Mesendoderm (in vitro differentiated cells): ENCODE measurements around the gene SECISBP2.

Experiments used
- DNase-seq: peaks from one replicate; pipeline ENCODE4 v3.0.0; 2013
- H2AK5ac ChIP-seq: 2 replicates; pipeline ENCODE4 v1.6.1; 2013; ENCODE audit warnings: low read length, inconsistent platforms
- H2BK120ac ChIP-seq: 2 replicates; pipeline ENCODE4 v1.6.1; 2013; ENCODE audit warnings: low read depth, mild to moderate bottlenecking, low read length, moderate library complexity, mixed read lengths
- H2BK15ac ChIP-seq: replicated peaks from 2 replicates; pipeline ENCODE4 v1.6.1; 2013; ENCODE audit warnings: low read depth, mild to moderate bottlenecking, moderate library complexity
- H2BK5ac ChIP-seq: 2 replicates; pipeline ENCODE4 v1.6.1; 2013; ENCODE audit warnings: low read length, inconsistent platforms
- H3K18ac ChIP-seq: 2 replicates; pipeline ENCODE4 v1.6.1; 2013; ENCODE audit warnings: mild to moderate bottlenecking, low read length, mixed read lengths
- H3K23ac ChIP-seq: one replicate; pipeline ENCODE4 v1.6.1; 2013; ENCODE audit warnings: low read length
- H3K27ac ChIP-seq: 2 replicates; pipeline ENCODE4 v1.5.1; 2013; ENCODE audit warnings: low read depth, mild to moderate bottlenecking, inconsistent platforms, low read length, moderate library complexity
- H3K27me3 ChIP-seq: 2 replicates; pipeline ENCODE4 v1.6.1; 2013; ENCODE audit warnings: low read length, control low read depth, mild to moderate bottlenecking, inconsistent platforms; ENCODE audit not compliant: insufficient read depth, poor library complexity
- H3K36me3 ChIP-seq: 2 replicates; pipeline ENCODE4 v1.6.1; 2013; ENCODE audit warnings: low read length, inconsistent platforms; ENCODE audit not compliant: control insufficient read depth, insufficient read depth
- H3K4ac ChIP-seq: one replicate; pipeline ENCODE4 v1.6.1; 2013; ENCODE audit warnings: low read depth, mild to moderate bottlenecking, low read length, moderate library complexity
- H3K4me1 ChIP-seq: 2 replicates; pipeline ENCODE4 v1.6.1; 2013; ENCODE audit warnings: low read depth, low read length, inconsistent platforms; ENCODE audit not compliant: control insufficient read depth
- H3K4me2 ChIP-seq: 2 replicates; pipeline ENCODE4 v1.6.1; 2013; ENCODE audit warnings: low read length
- H3K4me3 ChIP-seq: 2 replicates; pipeline ENCODE4 v1.5.1; 2013; ENCODE audit warnings: mild to moderate bottlenecking, low read length
- H3K56ac ChIP-seq: one replicate; pipeline ENCODE4 v1.6.1; 2013; ENCODE audit warnings: low read length
- H3K79me1 ChIP-seq: 2 replicates; pipeline ENCODE4 v1.6.1; 2013; ENCODE audit warnings: low read length, inconsistent platforms
- H3K79me2 ChIP-seq: 2 replicates; pipeline ENCODE4 v1.6.1; 2013; ENCODE audit warnings: mild to moderate bottlenecking, low read length; ENCODE audit not compliant: control insufficient read depth, insufficient read depth
- H3K9ac ChIP-seq: 2 replicates; pipeline ENCODE4 v1.6.1; 2013; ENCODE audit warnings: low read length, inconsistent platforms
- H4K5ac ChIP-seq: one replicate; pipeline ENCODE4 v1.6.1; 2013; ENCODE audit warnings: low read length
- H4K8ac ChIP-seq: one replicate; pipeline ENCODE4 v1.6.1; 2013; ENCODE audit warnings: low read depth, mild to moderate bottlenecking, control low read depth, low read length, moderate library complexity
- WGBS: extraction: QIAGEN DNeasy Blood & Tissue Kit; methylation state at CpG from one replicate; pipeline ENCODE4 v1.1.7; 2013; ENCODE audit warnings: low lambda C conversion rate, missing lambda C conversion rate; ENCODE audit not compliant: insufficient coverage; ENCODE audit errors: extremely low coverage; 5-methylcytosine and 5-hydroxymethylcytosine counted together

The SECISBP2 gene

GRCh38 chr9:89311346-89312221 is 6.7 kb upstream of the SECISBP2 start:
- Histone ChIP-seq H3K4me2 (peak overlapping the region; percentile 49), H3K4me1 (peaks cover 2% of the 10 kb centered on the region), H3K36me3 (peaks cover 2% of the 10 kb centered on the region), H2AK5ac (no peak overlapping the region), H3K79me1 (peaks cover 2% of the 10 kb centered on the region), H3K4ac (peak overlapping the region; percentile 88), H3K27me3 (no peaks in the 10 kb centered on the region), H3K4me3 (peak overlapping the region; percentile 99), H2BK120ac (no peak overlapping the region), H2BK5ac (peak overlapping the region; percentile 17), H3K18ac (peak overlapping the region; percentile 86), H3K27ac (peak overlapping the region; percentile 91), H4K5ac (no peak overlapping the region), H4K8ac (no peak overlapping the region), H3K23ac (peak overlapping the region; percentile 33), H2BK15ac (no peak overlapping the region), H3K56ac (peak overlapping the region; percentile 97), H3K79me2 (peaks cover 40% of the 10 kb centered on the region), H3K9ac (peak overlapping the region; percentile 98)
- no peak for DNase-seq
- no CpG with 5 or more reads among the region's 54 CpGs for WGBS

GRCh38 chr9:89312222-89312571 is 6.1 kb upstream of the SECISBP2 start:
- H3K18ac ChIP-seq: peak overlapping the region; percentile 86
- H3K27ac ChIP-seq: no peak overlapping the region
- WGBS: no CpG with 5 or more reads among the region's 8 CpGs
- DNase-seq: peak; percentile 59
- H3K4me3 ChIP-seq: peak overlapping the region; percentile 99
- peak overlapping the region; percentile 26 for H3K4me2 ChIP-seq
- H3K56ac ChIP-seq: peak overlapping the region; percentile 97
- no peak overlapping the region for H4K8ac ChIP-seq
- no peak overlapping the region for H2BK120ac ChIP-seq
- no peak overlapping the region for H3K23ac ChIP-seq
- peaks cover 40% of the 10 kb centered on the region for H3K79me2 ChIP-seq
- peak overlapping the region; percentile 98 for H3K9ac ChIP-seq
- peak overlapping the region; percentile 36 for H3K4ac ChIP-seq
- H2BK15ac ChIP-seq: no peak overlapping the region
- peaks cover 2% of the 10 kb centered on the region for H3K4me1 ChIP-seq
- no peak overlapping the region for H2BK5ac ChIP-seq
- H3K36me3 ChIP-seq: peaks cover 2% of the 10 kb centered on the region
- H3K79me1 ChIP-seq: peaks cover 2% of the 10 kb centered on the region
- H4K5ac ChIP-seq: no peak overlapping the region
- no peaks in the 10 kb centered on the region for H3K27me3 ChIP-seq
- H2AK5ac ChIP-seq: no peak overlapping the region

- H4K8ac ChIP-seq: no peak overlapping the region
- no peak overlapping the region for H3K18ac ChIP-seq
- no peak overlapping the region for H3K56ac ChIP-seq
- H4K5ac ChIP-seq: no peak overlapping the region
- H3K27ac ChIP-seq: no peak overlapping the region
- no peak overlapping the region for H2BK5ac ChIP-seq
- no peak overlapping the region for H3K4me3 ChIP-seq
- H3K23ac ChIP-seq: no peak overlapping the region
- no peak for DNase-seq
- H3K36me3 ChIP-seq: peaks cover 2% of the 10 kb centered on the region
- no peak overlapping the region for H2AK5ac ChIP-seq
- no peak overlapping the region for H3K4ac ChIP-seq
- H3K9ac ChIP-seq: peak overlapping the region; percentile 48
- H3K27me3 ChIP-seq: no peaks in the 10 kb centered on the region
- peaks cover 2% of the 10 kb centered on the region for H3K4me1 ChIP-seq
- no peak overlapping the region for H2BK15ac ChIP-seq
- peak overlapping the region; percentile 28 for H3K4me2 ChIP-seq
- no peak overlapping the region for H2BK120ac ChIP-seq
- no CpG with 5 or more reads among the region's 1 CpG for WGBS
- H3K79me1 ChIP-seq: peaks cover 2% of the 10 kb centered on the region
- peaks cover 40% of the 10 kb centered on the region for H3K79me2 ChIP-seq
Observed at GRCh38 chr9:89313842-89314241, 4.5 kb upstream of the SECISBP2 start.

- Histone ChIP-seq H2AK5ac (no peak overlapping the region), H3K56ac (peak overlapping the region; percentile 53), H3K27me3 (no peaks in the 10 kb centered on the region), H3K79me2 (peaks cover 46% of the 10 kb centered on the region), H3K36me3 (peaks cover 2% of the 10 kb centered on the region), H3K79me1 (no peaks in the 10 kb centered on the region), H3K4me2 (peak overlapping the region; percentile 28), H3K4me1 (no peaks in the 10 kb centered on the region), H4K8ac (no peak overlapping the region), H3K18ac (no peak overlapping the region), H2BK5ac (no peak overlapping the region), H3K27ac (no peak overlapping the region), H2BK120ac (no peak overlapping the region), H3K9ac (peak overlapping the region; percentile 43), H3K4ac (no peak overlapping the region), H2BK15ac (no peak overlapping the region), H4K5ac (no peak overlapping the region), H3K4me3 (no peak overlapping the region), H3K23ac (no peak overlapping the region)
- DNase-seq: no peak
- WGBS: no CpG with 5 or more reads among the region's 1 CpG
Observed at GRCh38 chr9:89314955-89315354, 3.3 kb upstream of the SECISBP2 start.

- Histone ChIP-seq H3K4ac (no peak overlapping the region), H2BK5ac (no peak overlapping the region), H3K27ac (no peak overlapping the region), H3K36me3 (peaks cover 2% of the 10 kb centered on the region), H2AK5ac (no peak overlapping the region), H2BK15ac (no peak overlapping the region), H3K27me3 (no peaks in the 10 kb centered on the region), H3K79me2 (peaks cover 50% of the 10 kb centered on the region), H3K79me1 (no peaks in the 10 kb centered on the region), H3K56ac (no peak overlapping the region), H3K18ac (no peak overlapping the region), H3K4me2 (no peak overlapping the region), H4K5ac (no peak overlapping the region), H3K23ac (no peak overlapping the region), H3K9ac (no peak overlapping the region), H4K8ac (no peak overlapping the region), H2BK120ac (no peak overlapping the region), H3K4me3 (no peak overlapping the region), H3K4me1 (no peaks in the 10 kb centered on the region)
- DNase-seq: no peak
Observed at GRCh38 chr9:89315482-89315881, 2.8 kb upstream of the SECISBP2 start.

GRCh38 chr9:89317282-89317681 is 1.0 kb upstream of the SECISBP2 start:
- H3K36me3 ChIP-seq: peaks cover 2% of the 10 kb centered on the region
- H2BK15ac ChIP-seq: no peak overlapping the region
- H3K23ac ChIP-seq: no peak overlapping the region
- no peaks in the 10 kb centered on the region for H3K79me1 ChIP-seq
- H2BK120ac ChIP-seq: no peak overlapping the region
- no peak overlapping the region for H2AK5ac ChIP-seq
- H3K56ac ChIP-seq: no peak overlapping the region
- H3K4me1 ChIP-seq: no peaks in the 10 kb centered on the region
- no CpG with 5 or more reads among the region's 4 CpGs for WGBS
- peak; percentile 16 for DNase-seq
- H3K18ac ChIP-seq: no peak overlapping the region
- H4K5ac ChIP-seq: no peak overlapping the region
- H3K27me3 ChIP-seq: no peaks in the 10 kb centered on the region
- H3K79me2 ChIP-seq: peaks cover 43% of the 10 kb centered on the region
- no peak overlapping the region for H3K27ac ChIP-seq
- H4K8ac ChIP-seq: peak overlapping the region; percentile 98
- no peak overlapping the region for H3K9ac ChIP-seq
- H3K4ac ChIP-seq: no peak overlapping the region
- no peak overlapping the region for H3K4me3 ChIP-seq
- H2BK5ac ChIP-seq: no peak overlapping the region
- no peak overlapping the region for H3K4me2 ChIP-seq
